Stimulated activated CD4-positive, alpha-beta T cell treated with anti-CD3 and anti-CD28 coated beads, TNF-alpha, amount 100 ng/mL, for 1 hour (primary cell): ENCODE measurements around the gene BAD.

Source experiments
- DNase-seq, 3 donors: peaks; one replicate each; pipeline ENCODE4 v3.0.0-alpha.2; 2020; ENCODE audit warnings: low read depth in 3 of 3, low spot score in 1 of 3

Gene BAD

DNA sequence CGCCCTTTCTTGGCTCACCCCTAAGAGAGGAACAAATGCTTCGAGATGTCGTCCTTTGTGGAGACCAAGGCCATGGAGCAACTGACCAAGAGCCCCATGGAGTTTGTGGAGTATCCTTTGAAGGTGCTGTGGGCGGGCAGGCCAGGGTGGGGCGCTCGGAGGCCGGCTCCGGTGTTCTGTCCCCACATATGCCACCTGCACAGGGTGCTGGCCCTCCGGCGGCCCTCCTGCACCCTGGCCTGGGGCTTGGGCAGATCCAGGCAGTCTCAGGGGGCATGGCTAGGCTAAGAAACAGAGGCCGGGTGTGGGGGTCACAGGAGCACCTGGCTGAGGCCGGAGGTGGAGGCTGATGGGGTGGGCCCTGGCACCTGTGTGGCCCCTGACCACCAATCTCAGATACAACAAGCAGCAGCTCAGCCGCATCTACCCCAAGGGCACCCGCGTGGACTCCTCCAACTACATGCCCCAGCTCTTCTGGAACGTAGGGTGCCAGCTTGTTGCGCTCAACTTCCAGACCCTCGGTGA lies 22.8 kb downstream of the BAD start:
- DNase-seq: no peak

DNA sequence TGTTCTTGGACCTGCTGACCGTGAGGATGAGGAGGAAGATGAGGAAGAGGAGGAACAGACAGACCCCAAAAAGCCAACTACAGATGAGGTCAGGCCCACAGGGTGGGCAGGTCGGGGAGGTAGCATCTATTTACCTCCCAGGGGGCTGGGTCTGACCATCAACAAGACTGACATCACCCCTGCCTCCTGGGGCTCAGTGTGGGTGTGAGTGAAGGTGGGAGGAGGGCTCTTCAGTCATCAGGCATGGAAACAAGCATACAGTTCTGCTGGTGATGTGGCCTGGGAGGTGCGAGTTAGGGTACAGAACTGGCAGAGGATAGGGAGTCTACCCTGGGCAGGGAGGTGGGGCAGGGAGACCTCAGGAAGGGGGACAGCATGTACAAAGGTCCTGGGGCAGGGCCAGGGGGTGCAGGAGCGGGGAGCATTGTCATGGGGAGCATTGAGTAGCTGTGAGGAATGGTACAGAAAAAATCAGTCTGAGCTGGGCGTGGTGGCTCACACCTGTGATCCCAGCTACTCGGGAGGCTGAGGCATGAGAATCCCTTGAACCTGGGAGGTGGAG lies 24.2 kb downstream of the BAD start:
- no peak for DNase-seq

DNA sequence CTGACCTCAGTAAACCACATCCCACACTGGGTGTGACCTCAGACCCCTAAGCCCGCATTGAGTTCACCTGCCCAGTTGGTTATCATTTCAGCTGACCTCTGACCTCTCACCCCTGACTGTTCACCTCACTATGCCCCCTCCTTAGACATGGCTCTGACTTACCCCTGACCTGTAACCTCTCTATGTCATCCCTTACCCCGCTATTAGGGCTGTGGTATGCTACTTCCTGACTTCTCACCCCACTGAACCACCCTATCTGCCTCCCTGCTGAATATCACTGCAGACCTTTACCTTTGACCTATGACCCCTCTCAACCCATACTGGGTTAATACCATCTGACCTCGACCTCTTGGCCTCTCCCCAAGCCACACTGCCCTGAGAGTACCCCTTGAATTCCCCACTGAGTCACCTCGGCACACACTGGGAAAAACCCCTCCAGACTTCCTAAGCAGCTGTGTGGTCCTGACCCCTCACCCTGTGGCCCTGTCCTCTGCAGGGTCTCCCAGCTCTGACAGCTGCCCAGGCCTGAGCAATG lies 24.9 kb downstream of the BAD start:
- DNase-seq: no peak

DNA sequence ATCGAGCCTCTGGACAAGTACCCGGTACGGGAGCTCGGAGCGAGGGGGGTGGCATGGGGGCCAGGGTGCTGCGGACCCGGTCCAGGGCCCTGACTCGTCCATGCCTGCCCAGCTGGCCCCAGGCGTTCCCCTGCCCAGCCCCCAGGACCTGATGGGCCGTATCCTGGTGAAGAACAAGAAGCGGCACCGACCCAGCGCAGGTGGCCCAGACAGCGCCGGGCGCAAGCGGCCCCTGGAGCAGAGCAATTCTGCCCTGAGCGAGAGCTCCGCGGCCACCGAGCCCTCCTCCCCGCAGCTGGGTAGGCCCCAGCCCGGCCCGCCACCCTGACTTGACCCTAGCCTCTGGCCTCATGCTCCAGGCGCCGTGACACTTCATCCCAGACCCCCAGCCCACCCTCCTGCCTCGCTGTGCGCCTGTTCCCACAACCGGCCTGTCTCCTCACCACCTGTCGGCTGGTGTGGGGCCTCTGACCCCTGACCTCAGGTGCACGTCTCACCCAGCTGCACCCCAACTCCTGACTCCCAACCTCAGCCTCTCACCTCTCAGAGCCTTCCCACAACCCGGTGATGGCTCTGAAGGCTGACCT lies 25.4 kb downstream of the BAD start:
- no peak for DNase-seq

DNA sequence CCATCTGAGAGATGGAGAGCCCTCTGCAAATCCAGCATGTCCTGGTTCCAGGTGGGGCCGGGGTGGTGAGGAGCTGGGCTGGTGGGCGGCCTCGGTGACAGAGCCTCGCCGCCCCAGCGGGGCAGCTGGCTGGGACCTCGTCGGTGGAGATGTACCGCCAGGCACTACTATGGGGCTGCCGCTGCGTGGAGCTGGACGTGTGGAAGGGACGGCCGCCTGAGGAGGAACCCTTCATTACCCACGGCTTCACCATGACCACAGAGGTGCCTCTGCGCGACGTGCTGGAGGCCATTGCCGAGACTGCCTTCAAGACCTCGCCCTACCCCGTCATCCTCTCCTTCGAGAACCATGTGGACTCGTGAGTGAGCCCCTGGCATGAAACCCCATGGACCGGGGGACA lies 26.1 kb downstream of the BAD start:
- DNase-seq: no peak

DNA sequence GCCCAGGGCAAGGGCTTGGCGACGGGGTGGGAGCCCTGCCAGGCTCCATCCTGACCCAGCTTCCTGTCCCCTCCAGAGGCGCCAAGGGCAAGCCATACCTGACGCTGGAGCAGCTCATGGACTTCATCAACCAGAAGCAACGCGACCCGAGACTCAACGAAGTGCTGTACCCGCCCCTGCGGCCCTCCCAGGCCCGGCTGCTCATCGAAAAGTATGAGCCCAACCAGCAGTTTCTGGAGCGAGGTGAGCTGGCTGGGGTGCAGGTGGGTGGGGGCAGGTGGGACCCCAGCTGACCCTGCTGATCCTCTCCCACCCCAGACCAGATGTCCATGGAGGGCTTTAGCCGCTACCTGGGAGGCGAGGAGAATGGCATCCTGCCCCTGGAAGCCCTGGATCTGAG lies 28.2 kb downstream of the BAD start:
- DNase-seq: no peak

DNA sequence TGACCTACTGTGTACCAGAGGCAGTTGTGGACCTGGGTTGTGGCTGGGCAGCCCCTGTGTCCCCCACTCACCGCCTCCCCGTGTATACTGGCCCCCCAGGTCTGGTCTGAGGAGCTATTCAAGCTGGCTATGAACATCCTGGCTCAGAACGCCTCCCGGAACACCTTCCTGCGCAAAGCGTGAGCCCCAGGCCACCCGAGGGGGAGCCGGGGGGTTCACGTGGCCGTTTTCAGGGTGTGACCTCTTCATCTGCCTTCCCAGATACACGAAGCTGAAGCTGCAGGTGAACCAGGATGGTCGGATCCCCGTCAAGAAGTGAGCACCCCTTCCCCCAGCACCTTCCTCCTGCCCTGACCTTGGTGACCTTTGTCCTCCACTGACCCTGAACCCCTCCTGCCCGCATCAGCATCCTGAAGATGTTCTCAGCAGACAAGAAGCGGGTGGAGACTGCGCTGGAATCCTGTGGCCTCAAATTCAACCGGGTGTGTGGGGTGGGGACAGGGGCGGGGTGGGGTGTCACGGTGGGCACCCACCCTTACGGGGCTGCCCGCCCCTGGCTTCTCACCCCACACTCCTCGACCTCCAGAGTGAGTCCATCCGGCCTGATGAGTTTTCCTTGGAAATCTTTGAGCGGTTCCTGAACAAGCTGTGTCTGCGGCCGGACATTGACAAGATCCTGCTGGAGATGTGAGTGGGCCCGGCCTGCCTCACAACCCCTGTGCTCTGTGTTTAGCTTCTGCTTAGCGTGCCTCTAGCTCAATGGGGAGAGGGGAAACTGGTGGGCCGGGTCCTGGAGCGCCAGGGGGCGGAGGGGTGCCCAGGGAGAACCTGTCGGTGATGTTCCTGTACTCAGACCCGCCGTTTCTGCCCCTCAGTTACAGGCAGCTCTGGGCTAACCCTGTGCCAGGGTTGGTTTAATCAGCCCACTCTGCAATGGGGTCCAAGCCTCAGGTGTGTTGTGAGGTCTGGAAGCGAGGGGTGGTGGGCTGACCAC lies 29.0 kb downstream of the BAD start:
- DNase-seq: no peak

DNA sequence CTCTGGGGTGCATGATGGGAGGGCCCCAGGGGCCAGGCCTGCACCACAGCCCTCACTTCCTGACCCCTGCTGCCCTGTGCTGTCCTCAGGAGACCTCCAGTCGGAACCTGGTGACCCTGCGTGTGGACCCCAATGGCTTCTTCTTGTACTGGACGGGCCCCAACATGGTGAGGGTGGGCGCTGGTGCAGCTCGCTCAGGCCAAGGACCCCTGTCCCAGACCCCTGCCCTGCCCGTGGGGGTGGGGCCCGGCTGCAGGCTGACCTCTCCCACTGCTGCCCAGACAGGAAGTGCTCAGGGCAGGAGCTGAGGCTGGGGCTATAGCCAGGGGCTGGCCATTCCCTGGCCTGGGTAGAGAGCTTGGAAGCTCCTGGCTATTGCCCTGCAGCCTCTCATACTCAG lies 30.1 kb downstream of the BAD start:
- DNase-seq: no peak

DNA sequence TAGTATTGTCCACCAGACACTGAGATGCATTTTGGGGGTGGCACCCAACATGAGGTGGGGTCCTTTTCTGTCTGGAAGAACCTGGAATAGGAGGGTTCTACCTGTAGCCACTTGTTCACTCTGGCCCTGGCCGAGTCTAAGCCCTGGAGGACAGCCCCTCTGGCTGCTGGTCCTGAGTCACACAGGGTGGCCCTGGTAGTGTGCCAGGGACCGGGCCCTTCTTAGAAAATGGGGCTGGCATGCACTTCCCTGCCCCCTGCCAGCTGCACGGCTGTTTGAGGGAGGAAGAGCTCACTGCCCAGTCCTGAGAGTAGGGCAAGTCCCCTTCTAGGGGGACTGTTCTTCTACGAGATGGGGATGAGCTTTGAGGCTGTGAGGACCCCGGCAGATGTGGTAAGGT lies 31.0 kb downstream of the BAD start:
- no peak for DNase-seq

DNA sequence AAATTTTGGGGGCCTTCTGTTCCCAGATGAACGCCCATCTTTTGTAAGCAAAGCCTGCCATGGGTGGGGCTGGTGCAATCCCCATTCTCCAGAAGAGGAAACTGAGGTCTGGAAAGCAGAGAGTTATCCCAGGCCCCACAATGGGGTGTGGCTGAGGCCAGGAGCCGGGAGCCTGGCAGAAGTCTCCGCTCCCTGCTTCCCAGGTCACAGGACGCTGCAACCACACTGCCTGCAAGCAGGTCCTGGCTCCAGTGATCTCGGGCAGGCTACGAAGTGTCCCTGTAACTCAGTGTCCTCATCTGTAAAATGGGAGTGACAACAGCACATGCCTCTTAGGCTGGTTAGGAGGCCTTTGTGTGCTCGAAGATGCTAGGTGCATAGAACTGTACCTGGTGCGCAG lies 31.4 kb downstream of the BAD start:
- no peak for DNase-seq

DNA sequence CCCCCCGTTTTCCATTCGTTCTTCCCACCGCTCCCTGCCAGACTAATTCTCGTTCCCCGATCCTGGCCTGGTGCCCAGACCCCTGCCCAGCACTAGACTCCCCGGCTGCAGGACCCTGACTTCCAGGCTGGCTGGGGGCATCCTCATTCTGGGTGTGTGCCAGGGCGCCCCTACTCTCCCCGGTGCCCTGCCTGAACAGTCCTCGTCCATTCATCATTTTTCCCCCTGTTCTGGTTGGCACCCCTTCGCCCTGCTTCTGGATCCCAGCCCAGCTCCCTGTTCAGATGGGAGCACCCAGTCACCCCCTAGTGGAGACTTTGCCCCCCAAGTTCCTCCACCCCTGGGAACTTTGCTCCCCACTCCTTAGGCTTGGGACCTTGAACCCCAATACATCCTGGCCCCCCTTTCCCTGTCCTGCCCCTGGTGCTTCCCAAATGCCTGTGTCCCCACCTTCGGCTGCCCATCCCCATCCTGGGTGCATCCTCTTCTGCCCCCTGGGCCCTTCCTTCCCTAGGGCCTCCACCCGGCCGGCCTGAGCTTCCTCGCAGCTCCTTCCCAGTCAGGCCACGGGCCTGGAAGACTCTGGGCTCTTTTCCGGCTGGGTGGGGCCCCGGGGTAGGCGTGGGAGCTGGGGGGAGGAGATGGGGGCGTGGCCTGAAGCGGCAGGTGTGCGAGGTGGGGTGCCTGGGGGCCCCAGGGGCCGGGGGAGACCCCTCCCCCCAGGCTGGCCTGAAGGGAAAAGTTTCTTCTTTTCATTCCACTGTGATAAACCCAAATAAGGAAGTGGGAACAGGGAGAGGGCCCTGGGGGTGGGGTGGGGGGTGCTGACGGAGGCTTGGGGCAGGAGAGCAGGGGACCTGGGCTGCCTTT lies 32.2 kb downstream of the BAD start:
- no peak for DNase-seq

DNA sequence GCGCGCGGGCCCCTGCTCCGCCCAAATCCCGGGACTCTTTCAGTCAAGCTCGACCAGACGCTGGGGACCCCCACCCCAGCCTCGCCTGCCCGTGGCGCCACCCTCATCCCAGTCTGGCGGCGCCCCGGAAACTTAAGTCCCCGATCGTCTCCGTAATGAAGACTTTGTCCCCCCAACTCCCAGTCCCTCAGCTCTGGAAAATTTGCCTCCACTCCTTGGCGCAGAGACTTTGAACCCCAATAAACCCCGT lies 32.8 kb downstream of the BAD start:
- DNase-seq: no peak

DNA sequence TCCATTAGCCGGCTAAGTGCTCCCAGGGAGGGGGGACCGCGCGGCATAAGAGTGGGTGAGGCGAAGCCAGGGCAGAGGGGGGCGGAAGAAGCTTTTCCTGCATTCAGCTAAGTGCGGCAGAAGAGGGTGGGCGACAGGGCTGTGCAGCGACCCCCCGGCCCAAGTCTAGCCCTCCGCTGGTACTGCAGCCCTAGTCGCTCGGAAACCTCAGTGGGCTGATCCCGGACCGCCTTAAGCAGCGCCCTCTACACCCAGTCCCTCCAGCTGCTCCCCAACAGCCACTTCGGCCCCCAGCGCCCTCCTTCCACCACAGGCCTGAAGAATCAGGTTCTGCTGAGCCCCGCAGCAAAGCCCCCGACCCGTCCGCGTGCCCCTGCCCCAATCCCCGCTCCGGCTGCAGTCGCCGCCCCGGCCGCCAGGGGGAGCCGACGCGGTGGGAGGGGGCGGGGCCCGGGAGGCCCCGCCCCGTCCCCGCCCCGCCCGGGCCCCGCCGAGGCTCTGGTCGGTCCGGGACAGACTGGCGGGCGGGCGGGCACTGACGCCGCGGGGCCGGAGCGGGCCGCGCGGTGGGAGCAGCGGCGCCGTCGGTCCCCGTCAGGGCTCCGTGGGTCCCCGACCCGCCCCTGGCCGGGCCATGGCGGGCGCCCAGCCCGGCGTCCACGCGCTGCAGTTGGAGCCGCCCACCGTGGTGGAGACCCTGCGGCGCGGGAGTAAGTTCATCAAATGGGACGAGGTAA lies 33.3 kb downstream of the BAD start, which contains the start of gene PLCB3:
TSS of gene PLCB3 (plus strand) at position 515 of the 737 bp plus-strand sequence. CDS start at position 635, 120 bp downstream.
- peak in 2 of 3 donors; percentile 57 to 60 for DNase-seq

DNA sequence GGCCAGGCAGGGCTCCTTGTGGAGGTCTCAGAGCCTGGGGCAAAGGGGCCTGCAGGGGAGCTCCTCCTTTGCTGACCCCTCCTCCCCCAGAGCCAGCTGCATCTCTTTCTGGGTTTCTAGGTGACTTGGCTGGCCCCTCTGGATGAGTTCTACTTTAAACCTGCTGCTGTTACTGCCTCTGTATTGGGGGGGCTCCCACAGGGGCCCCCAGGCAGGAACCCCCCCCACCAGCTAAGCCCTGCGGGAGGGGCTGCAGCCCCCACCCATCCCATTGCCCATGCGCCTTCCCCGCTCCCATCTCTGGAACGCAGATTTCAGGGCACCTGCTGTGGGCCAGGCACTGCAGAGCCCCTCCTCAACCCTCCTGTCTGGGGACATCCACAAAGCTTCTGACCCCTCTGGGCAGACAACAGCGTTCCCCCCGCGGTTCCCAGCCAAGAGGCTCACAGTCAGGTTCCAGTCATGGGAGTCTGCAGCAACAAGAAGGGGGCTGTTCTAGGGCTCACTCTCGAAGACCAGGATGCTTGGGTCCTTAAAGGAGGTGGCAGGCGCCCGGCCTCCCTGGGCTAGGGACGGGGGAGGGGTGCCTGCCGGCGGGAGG lies 34.0 kb downstream of the BAD start:
- DNase-seq: no peak

DNA sequence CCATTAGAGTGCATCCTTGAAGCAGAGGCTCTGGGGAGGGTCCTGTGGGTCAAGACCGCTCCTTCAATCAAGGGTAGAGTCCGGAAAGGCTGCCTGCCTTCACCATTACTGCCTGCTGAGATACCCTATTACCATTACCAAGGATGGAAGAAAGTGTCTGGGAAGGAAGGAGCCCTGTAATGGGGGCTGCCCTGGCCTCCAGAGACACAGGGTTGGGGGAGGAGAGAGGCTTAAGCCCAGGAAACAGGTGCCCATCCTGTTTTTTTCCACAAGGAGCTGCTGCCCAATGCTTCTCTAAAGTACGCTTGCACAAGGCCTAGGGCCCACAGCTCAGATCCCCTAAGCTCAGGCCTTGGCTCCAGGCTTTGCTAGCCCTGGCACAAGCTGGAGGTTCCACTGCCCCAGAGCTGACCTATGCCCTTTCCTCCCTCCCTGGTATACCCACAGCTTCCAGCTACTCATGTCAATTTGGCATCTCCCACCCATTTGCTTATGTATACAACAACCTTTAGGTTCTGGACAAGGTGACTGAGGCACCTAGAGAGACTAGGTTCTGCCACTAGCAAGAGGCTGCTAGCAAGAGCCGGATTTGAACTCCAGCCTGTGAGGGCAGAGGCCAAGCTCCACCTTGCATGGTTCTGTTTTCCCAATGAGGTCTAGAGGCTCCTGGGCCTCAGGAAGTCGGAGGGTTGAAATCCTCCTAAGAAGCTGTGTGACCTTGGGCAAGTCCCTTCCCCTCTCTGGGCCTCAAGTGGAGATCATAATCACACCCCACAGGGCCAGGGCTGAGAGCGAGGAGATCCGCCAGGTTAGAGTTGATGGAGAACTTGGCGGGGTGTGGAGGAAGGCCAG lies 34.7 kb downstream of the BAD start:
- no peak for DNase-seq

DNA sequence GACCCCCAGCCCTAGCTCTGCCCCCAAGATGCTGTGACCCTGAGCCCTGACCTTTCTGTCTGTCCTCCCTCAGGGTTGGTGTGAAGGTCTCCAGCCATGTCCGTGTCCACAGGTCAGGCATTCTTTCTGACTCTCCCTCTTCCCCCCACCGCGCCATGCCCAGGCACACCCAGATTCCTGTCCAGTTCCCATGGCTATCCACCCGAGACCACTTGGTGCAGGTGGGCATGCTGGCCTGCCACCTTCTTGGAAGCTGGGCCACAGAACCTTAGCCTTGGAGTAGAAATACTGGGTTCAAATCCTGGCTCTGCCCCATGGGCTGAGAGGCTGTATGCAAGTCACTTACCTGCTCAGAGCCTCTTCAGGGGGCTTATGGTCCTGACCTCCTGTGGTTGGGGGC lies 35.4 kb downstream of the BAD start:
- no peak for DNase-seq

DNA sequence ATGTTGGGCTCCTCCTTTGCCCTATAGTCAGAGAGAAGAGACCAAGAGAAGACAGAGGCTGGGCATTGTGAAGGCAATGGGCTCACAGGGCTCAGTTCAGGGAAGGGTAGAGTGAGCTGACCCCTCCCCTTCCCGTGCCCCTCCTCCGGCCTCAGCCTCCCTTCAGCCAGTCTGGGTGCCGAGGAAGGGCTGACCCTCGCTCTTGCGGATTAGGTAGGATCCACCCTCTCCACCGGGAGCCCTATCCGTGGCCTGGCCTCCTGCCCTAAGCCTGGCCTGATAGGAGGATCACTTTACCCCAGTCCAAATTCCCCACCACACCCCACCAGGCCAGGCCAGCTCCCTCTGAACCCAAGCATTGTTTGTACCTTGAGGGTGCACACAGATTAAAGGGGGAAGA lies 35.9 kb downstream of the BAD start:
- DNase-seq: no peak

DNA sequence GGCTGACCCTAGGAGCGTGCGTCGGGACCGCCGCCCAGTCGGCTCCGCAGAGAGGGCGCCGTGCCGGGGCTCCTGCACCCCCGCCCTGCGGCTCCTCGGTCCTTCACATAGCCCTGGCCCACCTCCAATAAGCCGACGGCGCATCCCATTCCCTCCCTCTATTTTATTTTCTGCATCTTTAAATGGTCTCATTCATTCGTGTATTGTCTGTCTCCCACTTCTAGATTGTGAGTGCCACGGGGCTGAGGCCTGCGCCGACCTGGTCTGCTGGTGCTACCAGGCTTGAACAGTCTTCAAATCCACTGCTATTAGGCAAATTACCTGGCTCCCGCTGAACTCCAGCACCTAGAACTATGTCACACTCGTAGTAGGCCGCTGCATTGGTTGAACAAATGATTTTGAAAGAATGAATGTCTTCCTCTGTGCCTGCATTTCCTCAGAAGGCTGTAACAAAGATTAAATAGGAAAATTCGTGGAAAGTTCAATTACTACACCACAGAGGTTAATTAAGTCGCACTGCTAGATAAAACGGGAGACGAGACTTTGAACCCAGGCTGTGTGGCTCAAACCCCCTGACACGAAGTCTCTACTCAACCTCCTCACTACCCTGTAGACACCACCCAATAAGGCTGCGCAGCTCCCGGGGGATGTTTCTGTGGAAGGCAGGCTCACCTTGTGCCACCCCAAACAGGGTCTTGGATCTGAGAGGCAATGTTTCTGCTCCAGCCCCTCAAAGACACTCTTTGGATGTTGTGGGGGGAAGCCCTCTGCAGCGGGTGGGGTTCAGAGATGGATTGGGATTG lies 36.5 kb downstream of the BAD start:
- no peak for DNase-seq
